Keratinocyte (primary cell): ENCODE results near the gene BLMH.

Source experiments
- CTCF ChIP-seq, 3 experiments: IDR thresholded peaks in 1 of 3; conservative IDR thresholded peaks in 1 of 3; optimal IDR thresholded peaks in 1 of 3; 2 replicates in 2 of 3; 3 replicates in 1 of 3; pipeline versions ENCODE3 to v1.5.1; 2011; ENCODE audit warnings: low read length in 3 of 3, mild to moderate bottlenecking in 3 of 3, moderate library complexity in 2 of 3, control low read depth in 1 of 3, inconsistent platforms in 1 of 3; ENCODE audit not compliant: insufficient read depth in 2 of 3; ENCODE audit errors: extremely low read depth in 1 of 3
- EZH2 ChIP-seq: IDR thresholded peaks from one replicate; pipeline ENCODE4 v1.6.1; 2012; ENCODE audit warnings: inconsistent platforms, mild to moderate bottlenecking, low read length, moderate library complexity

- no peak for TF ChIP-seq CTCF (optimal IDR thresholded peaks at IDR 0.05 in 1 of 3, IDR thresholded peaks at IDR 0.05 in 1 of 3, conservative IDR thresholded peaks at IDR 0.05 in 1 of 3; ENCODE audit: extremely low read depth in 1 of 3, insufficient read depth in 2 of 3, low read length in 3 of 3)
- peak; percentile 77 for TF ChIP-seq EZH2
Measured at GRCh38 chr17:30234964-30235363, 56.8 kb downstream of the BLMH start.
